KMS-11 (cell line): ENCODE data around the gene PDE4D.

Source experiments
- H2AFZ ChIP-seq: fragments of 200-600 bp; sonication (generic); 2 replicates; pipeline ENCODE4 v1.6.1; 2016; ENCODE audit warnings: antibody characterized with exemption, mixed run types, low read depth
- H3K27ac ChIP-seq: fragments of 200-600 bp; sonication (generic); 2 replicates; pipeline ENCODE4 v1.6.1; 2016; ENCODE audit warnings: mild to moderate bottlenecking, mixed run types
- H3K27me3 ChIP-seq: fragments of 200-600 bp; sonication (generic); 2 replicates; pipeline ENCODE4 v1.6.1; 2017; ENCODE audit warnings: mild to moderate bottlenecking, low read depth, mixed run types, moderate library complexity; ENCODE audit not compliant: insufficient read depth
- H3K36me3 ChIP-seq: fragments of 200-600 bp; sonication (generic); 2 replicates; pipeline ENCODE4 v1.6.1; 2017; ENCODE audit warnings: mild to moderate bottlenecking, mixed run types; ENCODE audit not compliant: insufficient read depth
- H3K4me1 ChIP-seq: fragments of 200-600 bp; sonication (generic); 2 replicates; pipeline ENCODE4 v1.6.1; 2016; ENCODE audit warnings: mild to moderate bottlenecking, low read depth, mixed run types; ENCODE audit not compliant: poor library complexity, severe bottlenecking
- H3K4me2 ChIP-seq: fragments of 200-600 bp; sonication (generic); 2 replicates; pipeline ENCODE4 v1.7.0; 2016; ENCODE audit warnings: mild to moderate bottlenecking, mixed run types
- H3K4me3 ChIP-seq: fragments of 200-600 bp; sonication (generic); IDR thresholded peaks from 2 replicates; pipeline ENCODE4 v1.6.1; 2017; ENCODE audit warnings: low read depth, low read length, mixed read lengths; ENCODE audit not compliant: insufficient read depth
- H3K79me2 ChIP-seq: fragments of 200-600 bp; sonication (generic); 2 replicates; pipeline ENCODE4 v1.6.1; 2016; ENCODE audit warnings: low read depth, mixed run types; ENCODE audit not compliant: insufficient read depth
- H3K9ac ChIP-seq: fragments of 200-600 bp; sonication (generic); 2 replicates; pipeline ENCODE4 v1.6.1; 2016; ENCODE audit warnings: mild to moderate bottlenecking, mixed run types
- H4K20me1 ChIP-seq: fragments of 200-600 bp; sonication (generic); 2 replicates; pipeline ENCODE4 v1.6.1; 2016; ENCODE audit warnings: mild to moderate bottlenecking, mixed run types; ENCODE audit not compliant: insufficient read depth
- TF ChIP-seq, protein P1 (sequence below): fragments of 200-600 bp; sonication (generic); conservative IDR thresholded peaks from 2 replicates; pipeline ENCODE4 v1.6.1; 2017; ENCODE audit warnings: low read depth, mild to moderate bottlenecking, antibody characterized with exemption, low read length, moderate library complexity, mixed read lengths

PDE4D gene

DNA sequence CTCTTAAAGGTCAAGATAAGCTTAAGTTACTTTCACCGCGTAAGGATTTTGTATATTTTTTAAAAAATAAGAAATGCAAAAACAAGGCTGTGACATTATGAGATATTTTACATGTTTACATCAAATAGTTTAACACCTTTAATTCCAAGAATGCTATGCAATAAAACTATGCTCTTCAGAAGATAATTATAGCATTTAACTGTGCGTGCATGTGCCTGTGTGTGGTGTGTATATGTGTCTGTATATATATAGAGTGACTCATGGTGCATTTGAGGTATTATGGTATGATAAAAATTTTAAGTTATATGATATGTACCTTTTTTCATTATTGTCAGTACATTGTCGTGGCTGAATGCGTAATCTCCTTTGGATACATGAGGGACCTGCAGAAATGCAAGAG lies 539.3 kb downstream of the PDE4D start:
- H3K79me2 ChIP-seq: no peaks in the 10 kb centered on the region
- no peaks in the 10 kb centered on the region for H3K4me1 ChIP-seq
- no peaks in the 10 kb centered on the region for H3K27me3 ChIP-seq
- H3K36me3 ChIP-seq: no peaks in the 10 kb centered on the region
- no peak overlapping the region for H3K4me2 ChIP-seq
- TF ChIP-seq, protein P1, sequence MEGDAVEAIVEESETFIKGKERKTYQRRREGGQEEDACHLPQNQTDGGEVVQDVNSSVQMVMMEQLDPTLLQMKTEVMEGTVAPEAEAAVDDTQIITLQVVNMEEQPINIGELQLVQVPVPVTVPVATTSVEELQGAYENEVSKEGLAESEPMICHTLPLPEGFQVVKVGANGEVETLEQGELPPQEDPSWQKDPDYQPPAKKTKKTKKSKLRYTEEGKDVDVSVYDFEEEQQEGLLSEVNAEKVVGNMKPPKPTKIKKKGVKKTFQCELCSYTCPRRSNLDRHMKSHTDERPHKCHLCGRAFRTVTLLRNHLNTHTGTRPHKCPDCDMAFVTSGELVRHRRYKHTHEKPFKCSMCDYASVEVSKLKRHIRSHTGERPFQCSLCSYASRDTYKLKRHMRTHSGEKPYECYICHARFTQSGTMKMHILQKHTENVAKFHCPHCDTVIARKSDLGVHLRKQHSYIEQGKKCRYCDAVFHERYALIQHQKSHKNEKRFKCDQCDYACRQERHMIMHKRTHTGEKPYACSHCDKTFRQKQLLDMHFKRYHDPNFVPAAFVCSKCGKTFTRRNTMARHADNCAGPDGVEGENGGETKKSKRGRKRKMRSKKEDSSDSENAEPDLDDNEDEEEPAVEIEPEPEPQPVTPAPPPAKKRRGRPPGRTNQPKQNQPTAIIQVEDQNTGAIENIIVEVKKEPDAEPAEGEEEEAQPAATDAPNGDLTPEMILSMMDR: no peak
- no peak overlapping the region for H2AFZ ChIP-seq
- H3K9ac ChIP-seq: no peak overlapping the region
- no peak overlapping the region for H3K27ac ChIP-seq
- no peak overlapping the region for H3K4me3 ChIP-seq
- no peaks in the 10 kb centered on the region for H4K20me1 ChIP-seq

DNA sequence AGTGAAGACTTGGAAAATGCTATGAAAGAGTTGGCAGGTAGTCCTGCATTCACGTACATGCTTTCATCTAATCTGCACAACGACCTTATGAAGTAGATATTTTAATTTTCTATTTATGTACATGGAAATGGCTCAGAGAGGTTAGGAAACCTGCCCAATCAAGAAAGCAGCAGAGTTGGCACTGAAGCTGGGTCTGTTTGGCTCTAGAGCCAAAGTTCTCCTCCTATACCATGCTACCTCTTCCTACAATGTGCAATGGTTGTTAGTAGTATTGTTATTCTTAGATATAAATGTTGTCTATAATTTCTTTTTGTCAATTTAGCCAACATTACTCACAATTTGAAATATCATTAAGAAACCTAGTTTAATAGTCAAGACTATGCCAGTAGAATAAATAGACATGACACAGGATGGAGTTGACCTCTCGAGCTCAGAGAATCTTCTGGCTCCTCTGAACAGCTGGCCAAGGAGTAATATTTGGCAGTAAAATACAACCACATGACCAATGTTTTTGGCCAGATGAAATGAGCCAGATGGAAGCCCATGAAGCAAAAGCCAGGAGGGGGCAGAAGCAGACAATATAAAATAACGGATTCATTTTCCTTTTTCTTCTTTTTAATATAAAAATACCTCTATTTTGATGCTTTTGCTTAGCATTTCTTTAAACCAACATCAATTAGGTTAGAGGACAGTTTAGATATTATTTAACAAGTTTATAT lies 542.3 kb downstream of the PDE4D start:
- TF ChIP-seq, protein P1: no peak
- no peaks in the 10 kb centered on the region for H3K4me1 ChIP-seq
- H3K4me2 ChIP-seq: no peak overlapping the region

DNA sequence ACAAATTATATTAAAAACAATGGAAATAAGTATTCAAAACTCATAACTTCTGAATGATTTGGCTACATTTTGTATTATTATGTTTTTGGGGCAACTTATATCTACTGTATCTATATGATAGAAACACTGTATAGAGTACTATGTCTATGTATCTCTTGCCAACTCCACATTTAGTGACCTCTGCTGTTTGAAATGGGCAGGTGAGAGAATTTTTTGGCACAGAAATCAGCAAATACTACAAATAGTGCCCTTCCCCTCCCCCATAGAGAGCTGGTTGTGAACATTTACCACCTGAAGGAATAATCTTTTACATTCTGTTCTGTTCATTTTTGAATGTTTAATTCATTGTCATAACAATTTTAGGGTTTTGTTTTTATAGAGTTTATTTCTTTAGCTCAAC lies 545.3 kb downstream of the PDE4D start:
- Histone ChIP-seq H2AFZ (no peak overlapping the region), H3K9ac (no peak overlapping the region), H3K4me3 (no peak overlapping the region), H3K27ac (no peak overlapping the region), H3K36me3 (no peaks in the 10 kb centered on the region), H4K20me1 (no peaks in the 10 kb centered on the region), H3K27me3 (no peaks in the 10 kb centered on the region), H3K79me2 (no peaks in the 10 kb centered on the region), H3K4me2 (no peak overlapping the region), H3K4me1 (no peaks in the 10 kb centered on the region)
- TF ChIP-seq, protein P1: no peak; the same call in 1 of the 2 replicates

More for the DNA sequence above, 542.3 kb downstream of the PDE4D start:
- no peak overlapping the region for H3K4me3 ChIP-seq
- H3K27ac ChIP-seq: no peak overlapping the region
- no peaks in the 10 kb centered on the region for H3K27me3 ChIP-seq
- no peaks in the 10 kb centered on the region for H3K79me2 ChIP-seq
- H2AFZ ChIP-seq: no peak overlapping the region
- no peak overlapping the region for H3K9ac ChIP-seq
- no peaks in the 10 kb centered on the region for H3K36me3 ChIP-seq
- no peaks in the 10 kb centered on the region for H4K20me1 ChIP-seq

DNA sequence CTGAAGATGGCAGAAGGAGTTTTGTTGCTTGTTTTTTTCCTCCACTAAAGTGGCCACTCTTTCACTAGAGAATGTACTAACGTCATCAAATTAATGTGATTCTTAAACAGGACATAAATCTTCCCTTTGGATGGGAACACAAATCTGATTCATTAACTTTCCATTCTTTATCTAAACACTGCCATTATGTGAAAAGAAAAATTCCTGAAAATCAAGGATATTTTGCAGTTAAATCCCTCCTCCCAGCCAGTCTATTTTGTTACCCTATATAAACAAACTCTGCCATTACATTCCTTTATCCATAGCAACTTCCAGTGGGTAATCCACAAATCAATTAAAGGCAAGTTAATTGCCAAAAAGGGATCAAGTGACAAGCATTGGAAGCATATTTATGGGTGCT lies 546.5 kb downstream of the PDE4D start:
- Histone ChIP-seq H3K79me2 (no peaks in the 10 kb centered on the region), H4K20me1 (no peaks in the 10 kb centered on the region), H3K27ac (no peak overlapping the region), H2AFZ (no peak overlapping the region), H3K4me2 (no peak overlapping the region), H3K9ac (no peak overlapping the region), H3K4me3 (no peak overlapping the region), H3K27me3 (no peaks in the 10 kb centered on the region), H3K4me1 (no peaks in the 10 kb centered on the region), H3K36me3 (no peaks in the 10 kb centered on the region)
- TF ChIP-seq, protein P1: no peak
